ENCODE data around the gene CPEB2.

CPEB2 gene

DNA sequence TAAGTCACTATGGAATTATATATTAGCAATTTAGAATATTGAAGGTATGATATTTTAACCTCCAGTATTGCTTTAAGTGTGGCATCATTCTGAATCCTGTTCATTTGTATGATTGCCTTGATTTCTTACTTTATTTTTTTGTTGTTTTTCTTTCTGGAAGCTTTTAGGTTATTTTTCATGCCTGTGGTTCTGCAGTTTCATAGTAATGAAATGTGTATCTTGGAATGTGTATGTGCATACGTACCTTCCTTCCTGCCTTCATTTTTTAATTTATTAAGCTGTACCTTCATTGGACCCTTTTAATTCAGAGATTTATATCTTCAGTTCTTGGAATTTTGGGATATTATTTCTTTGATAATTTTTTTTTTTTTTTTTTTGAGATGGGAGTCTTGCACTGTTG, 22.1 kb downstream of the CPEB2 start:
- TF ChIP-seq, protein P1, sequence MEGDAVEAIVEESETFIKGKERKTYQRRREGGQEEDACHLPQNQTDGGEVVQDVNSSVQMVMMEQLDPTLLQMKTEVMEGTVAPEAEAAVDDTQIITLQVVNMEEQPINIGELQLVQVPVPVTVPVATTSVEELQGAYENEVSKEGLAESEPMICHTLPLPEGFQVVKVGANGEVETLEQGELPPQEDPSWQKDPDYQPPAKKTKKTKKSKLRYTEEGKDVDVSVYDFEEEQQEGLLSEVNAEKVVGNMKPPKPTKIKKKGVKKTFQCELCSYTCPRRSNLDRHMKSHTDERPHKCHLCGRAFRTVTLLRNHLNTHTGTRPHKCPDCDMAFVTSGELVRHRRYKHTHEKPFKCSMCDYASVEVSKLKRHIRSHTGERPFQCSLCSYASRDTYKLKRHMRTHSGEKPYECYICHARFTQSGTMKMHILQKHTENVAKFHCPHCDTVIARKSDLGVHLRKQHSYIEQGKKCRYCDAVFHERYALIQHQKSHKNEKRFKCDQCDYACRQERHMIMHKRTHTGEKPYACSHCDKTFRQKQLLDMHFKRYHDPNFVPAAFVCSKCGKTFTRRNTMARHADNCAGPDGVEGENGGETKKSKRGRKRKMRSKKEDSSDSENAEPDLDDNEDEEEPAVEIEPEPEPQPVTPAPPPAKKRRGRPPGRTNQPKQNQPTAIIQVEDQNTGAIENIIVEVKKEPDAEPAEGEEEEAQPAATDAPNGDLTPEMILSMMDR (IDR thresholded peaks at IDR 0.05; ENCODE audit: low read depth, low read length, missing control alignments) = no peak
- no peak overlapping the region for H3K4me3 ChIP-seq (ENCODE audit: low read depth, low read length)
- in situ Hi-C loops (cut with HindIII; ENCODE audit: low sequenced_read_pairs) = loop anchor here (25.0 kb wide), 1 partner anchor 1362 kb away; no protein-coding TSS in a partner anchor
- no peak for DNase-seq (ENCODE audit: low read depth)

DNA sequence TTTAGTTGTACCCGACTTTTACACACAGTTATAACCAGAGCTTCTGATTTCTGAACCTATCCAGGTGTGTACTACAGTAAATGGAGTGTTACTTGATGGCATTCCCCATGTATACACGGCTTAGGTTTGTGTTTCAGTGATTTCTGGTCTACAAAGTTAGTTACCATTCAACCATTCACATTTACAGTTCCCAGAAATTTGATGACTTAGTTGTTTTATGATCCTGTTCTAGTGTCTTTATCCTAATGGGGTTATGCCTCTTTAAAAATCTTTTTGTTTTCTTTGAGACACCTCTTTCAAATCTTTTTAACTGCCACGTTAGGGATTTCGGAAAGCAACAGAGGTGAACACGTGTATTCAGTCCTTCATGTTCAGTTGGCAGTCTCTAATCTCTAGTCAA, 23.4 kb downstream of the CPEB2 start:
- in situ Hi-C loops (cut with HindIII; ENCODE audit: low sequenced_read_pairs) = no loop called here
- no peak overlapping the region for H3K4me3 ChIP-seq (ENCODE audit: low read depth, low read length)
- TF ChIP-seq, protein P1 (IDR thresholded peaks at IDR 0.05; ENCODE audit: low read depth, low read length, missing control alignments) = no peak
- DNase-seq (ENCODE audit: low read depth) = no peak

DNA sequence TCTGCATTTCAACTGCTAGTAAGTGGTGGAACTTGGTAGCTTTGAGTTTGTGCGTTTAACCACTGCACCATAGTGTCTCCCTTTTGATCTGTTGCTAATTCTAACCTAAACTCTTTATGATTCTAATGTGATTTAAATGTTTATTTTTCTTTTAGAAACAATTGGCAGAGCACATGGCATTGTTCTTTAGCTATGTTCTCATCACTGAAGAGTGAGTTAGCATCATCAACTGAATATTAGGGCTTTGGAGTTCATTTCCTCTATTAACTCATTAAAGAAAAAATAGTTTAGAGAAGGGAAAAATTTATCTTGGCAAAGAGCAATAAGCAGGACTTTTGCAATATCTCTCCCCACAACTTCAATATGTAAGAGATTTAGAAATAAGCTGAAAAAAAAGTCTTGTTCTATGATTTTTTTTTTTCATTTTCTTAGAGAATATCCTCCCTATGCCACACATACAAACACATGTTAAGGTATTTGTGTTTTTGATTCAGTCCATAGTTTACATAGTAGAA, 25.7 kb downstream of the CPEB2 start:
- no peak for DNase-seq (ENCODE audit: low read depth)
- in situ Hi-C loops (cut with HindIII; ENCODE audit: low sequenced_read_pairs) = no loop called here
- no peak overlapping the region for H3K4me3 ChIP-seq (ENCODE audit: low read depth, low read length)
- TF ChIP-seq, protein P1 (IDR thresholded peaks at IDR 0.05; ENCODE audit: low read depth, low read length, missing control alignments) = no peak

DNA sequence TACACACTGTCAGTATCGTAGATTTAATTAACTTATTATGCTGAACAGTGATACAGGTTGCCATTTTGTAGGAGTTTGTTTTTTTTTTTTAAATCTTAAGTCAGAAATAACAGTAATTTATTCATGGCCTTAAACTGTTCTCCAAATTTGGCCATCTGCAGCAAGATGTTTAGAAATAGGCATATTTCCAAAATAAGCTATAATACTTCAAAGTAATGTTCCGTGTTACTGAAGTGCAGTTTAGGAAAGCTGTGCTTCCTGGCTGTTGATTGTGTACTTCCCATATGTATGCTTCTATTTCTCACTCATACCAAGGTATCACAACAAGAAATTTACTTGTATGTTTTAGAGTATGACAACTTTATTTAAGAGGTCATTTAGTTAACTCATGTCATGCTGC, 28.9 kb downstream of the CPEB2 start:
- H3K4me3 ChIP-seq (ENCODE audit: low read depth, low read length) = no peak overlapping the region
- TF ChIP-seq, protein P1 (IDR thresholded peaks at IDR 0.05; ENCODE audit: low read depth, low read length, missing control alignments) = no peak
- in situ Hi-C loops (cut with HindIII; ENCODE audit: low sequenced_read_pairs) = no loop called here
- DNase-seq (ENCODE audit: low read depth) = no peak

DNA sequence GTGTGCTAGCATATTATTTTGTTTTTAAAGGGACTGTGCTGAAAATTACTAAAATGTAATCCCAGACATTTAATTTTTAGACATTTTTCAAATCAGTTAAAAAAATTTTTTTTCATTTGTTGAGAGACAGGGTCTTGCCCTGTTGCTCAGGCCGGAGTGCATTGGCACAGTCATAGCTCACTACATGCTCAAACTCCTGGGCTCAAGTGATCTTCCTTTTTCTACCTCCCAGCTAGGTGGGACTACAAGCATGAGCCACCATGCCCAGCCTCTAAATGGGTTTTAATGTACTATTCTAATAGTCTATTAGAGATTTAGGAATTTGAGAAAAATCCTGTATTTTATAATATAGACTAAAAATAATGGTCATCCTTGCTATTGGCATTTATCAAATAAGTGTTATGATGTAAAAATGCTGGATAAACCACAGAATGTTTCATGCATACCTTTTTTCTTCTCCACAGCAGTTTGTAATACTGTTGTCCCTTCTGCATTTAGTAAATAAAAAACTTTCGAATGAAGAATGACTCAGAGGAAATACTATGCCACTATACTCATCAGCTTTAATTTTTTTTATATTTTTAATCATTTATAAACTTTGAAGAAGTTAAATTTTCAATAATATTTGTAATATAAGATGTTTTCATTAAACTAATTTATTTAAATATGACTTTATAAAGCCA, 29.9 kb downstream of the CPEB2 start:
- in situ Hi-C loops (cut with HindIII; ENCODE audit: low sequenced_read_pairs) = no loop called here
- TF ChIP-seq, protein P1 (IDR thresholded peaks at IDR 0.05; ENCODE audit: low read depth, low read length, missing control alignments) = no peak
- no peak overlapping the region for H3K4me3 ChIP-seq (ENCODE audit: low read depth, low read length)
- DNase-seq (ENCODE audit: low read depth) = no peak

DNA sequence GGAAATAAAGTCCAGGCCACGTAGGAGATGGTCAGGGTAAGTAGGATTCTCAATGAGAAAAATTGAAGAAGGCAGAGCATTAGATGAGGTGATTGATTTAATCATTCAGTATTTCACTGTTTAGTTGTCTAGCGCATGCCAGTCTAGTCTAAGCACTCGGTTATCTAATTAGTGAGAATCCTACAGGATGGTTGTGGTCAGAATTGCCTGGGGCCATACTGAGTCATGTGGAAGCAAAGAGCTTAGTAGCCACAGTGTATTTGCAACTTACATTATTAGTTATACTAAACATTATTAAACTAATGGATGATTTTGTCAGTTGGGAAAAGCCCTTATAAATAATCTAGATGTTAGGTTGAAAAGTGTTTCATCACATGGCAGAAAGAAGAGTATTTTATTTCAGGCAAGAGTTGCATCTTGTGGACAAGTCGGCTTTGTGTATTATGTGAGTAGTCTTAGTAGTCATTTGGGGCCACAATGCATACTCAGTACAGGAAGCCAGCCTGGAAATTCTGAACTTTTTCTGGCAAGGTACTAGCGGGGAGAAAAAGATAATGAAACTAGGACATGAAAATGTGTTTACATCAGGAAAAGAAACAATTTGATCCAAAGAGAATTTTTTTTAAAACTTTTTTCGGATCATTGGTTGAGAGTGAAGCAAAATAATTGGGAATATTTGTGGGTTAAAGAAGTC, 31.9 kb downstream of the CPEB2 start:
- TF ChIP-seq, protein P1 (IDR thresholded peaks at IDR 0.05; ENCODE audit: low read depth, low read length, missing control alignments) = no peak
- in situ Hi-C loops (cut with HindIII; ENCODE audit: low sequenced_read_pairs) = no loop called here
- no peak overlapping the region for H3K4me3 ChIP-seq (ENCODE audit: low read depth, low read length)
- DNase-seq (ENCODE audit: low read depth) = no peak
